K562 (cell line): ENCODE data around the gene WWOX. TPM values are rescaled to one million over a fixed set of nuclear protein-coding genes. Genes with fewer than 3 reads are reported as not detected.

Experiments
- BRF1 ChIP-seq: IDR thresholded peaks from 3 replicates; pipeline ENCODE4 v1.6.1; 2011; ENCODE audit warnings: borderline replicate concordance, mild to moderate bottlenecking; ENCODE audit not compliant: insufficient read length; ENCODE audit errors: extremely low read depth
- ESRRA ChIP-seq: fragments of 450-650 bp; IDR thresholded peaks from 2 replicates; pipeline ENCODE4 v1.6.1; 2014; ENCODE audit warnings: low read depth, mild to moderate bottlenecking, moderate library complexity, borderline replicate concordance
- FOSL1 ChIP-seq: fragments of 200-800 bp; sonication (Bioruptor generic); conservative IDR thresholded peaks from 2 replicates; pipeline ENCODE4 v1.6.1; 2016; ENCODE audit warnings: missing genetic modification characterization, missing compliant biosample characterization
- GATA2 ChIP-seq: sonication (generic); formaldehyde crosslinking; IDR thresholded peaks from 2 replicates; pipeline ENCODE4 v1.4.0; 2020; ENCODE audit warnings: mild to moderate bottlenecking, missing genetic modification reagents
- MXI1 ChIP-seq: IDR thresholded peaks from 2 replicates; pipeline ENCODE4 v1.6.1; 2011; ENCODE audit warnings: low read depth, mild to moderate bottlenecking, improper control_type of control experiment, low read length
- NFIX ChIP-seq: fragments of 250-450 bp; sonication (Bioruptor Pico); IDR thresholded peaks from 2 replicates; pipeline ENCODE4 v1.4.0; 2020; ENCODE audit warnings: low read depth, mild to moderate bottlenecking, moderate library complexity
- NR1H2 ChIP-seq: sonication (generic); formaldehyde crosslinking; IDR thresholded peaks from 2 replicates; pipeline ENCODE4 v1.4.0; 2020; ENCODE audit warnings: mild to moderate bottlenecking, missing genetic modification reagents
- SLC30A9 ChIP-seq: fragments of 250-450 bp; sonication (Bioruptor Pico); IDR thresholded peaks from 2 replicates; pipeline ENCODE4 v1.8.0; 2022; ENCODE audit warnings: mild to moderate bottlenecking, moderate library complexity
- SMARCA4 ChIP-seq: fragments of 450-650 bp; IDR thresholded peaks from 2 replicates; pipeline ENCODE4 v1.6.1; 2016
- ZNF165 ChIP-seq: fragments of 250-450 bp; sonication (Bioruptor Pico); IDR thresholded peaks from 2 replicates; pipeline ENCODE4 v1.4.0; 2020; ENCODE audit warnings: borderline replicate concordance
- polyA plus RNA-seq, 8 experiments: library from polyadenylated mRNA; depleted of rRNA in 4 of 8; stranded (reverse) in 5 of 8; unstranded in 3 of 8; fragments of >200 nt; fragmentation: Nextera tagmentation in 2 of 8; fragmentation: Illumina TruSeq in 1 of 8; extraction: Ambion mirVana in 2 of 8; extraction: Trizol in 1 of 8; gene quantifications; 2 replicates each; pipeline versions ENCODE4 v1.2.1 to v1.2.3, GENCODE V29; 2011 to 2014; ENCODE audit warnings: inconsistent platforms in 1 of 8, missing spikeins in 1 of 8
- total RNA-seq, 7 experiments: library from RNA; depleted of rRNA in 6 of 7; stranded (reverse); fragments of >200 nt in 6 of 7; fragmentation: Illumina TruSeq in 2 of 7; extraction: Trizol in 2 of 7; gene quantifications; 2 replicates each; pipeline versions ENCODE4 v1.2.1 to v1.2.3, GENCODE V29; 2011 to 2021; ENCODE audit warnings: low replicate concordance in 1 of 7
- TF ChIP-seq, protein P1 (sequence below): sonication (generic); formaldehyde crosslinking; IDR thresholded peaks from 2 replicates; pipeline ENCODE4 v1.8.0; 2022; ENCODE audit warnings: missing genetic modification reagents, mild to moderate bottlenecking, borderline replicate concordance
- TF ChIP-seq, protein P2 (sequence below): sonication (generic); formaldehyde crosslinking; IDR thresholded peaks from 2 replicates; pipeline ENCODE4 v1.8.0; 2022; ENCODE audit warnings: mild to moderate bottlenecking, low read depth, missing genetic modification reagents

Gene WWOX
- total and polyA plus RNA-seq, 9 of the 15 experiments (the other 6 are each of a cell fraction or from before 2014, with no cell fraction given) = 1.6 to 22.7 (median 8.1) TPM

- TF ChIP-seq ESRRA (no peak), SLC30A9 (no peak), NR1H2 (CRISPR knock-in tag) (no peak), GATA2 (CRISPR knock-in tag) (no peak), SMARCA4 (no peak), MXI1 (no peak), BRF1 (no peak), NFIX (CRISPR knock-in tag) (no peak), ZNF165 (CRISPR knock-in tag) (no peak), FOSL1 (no peak)
- TF ChIP-seq, protein P1, sequence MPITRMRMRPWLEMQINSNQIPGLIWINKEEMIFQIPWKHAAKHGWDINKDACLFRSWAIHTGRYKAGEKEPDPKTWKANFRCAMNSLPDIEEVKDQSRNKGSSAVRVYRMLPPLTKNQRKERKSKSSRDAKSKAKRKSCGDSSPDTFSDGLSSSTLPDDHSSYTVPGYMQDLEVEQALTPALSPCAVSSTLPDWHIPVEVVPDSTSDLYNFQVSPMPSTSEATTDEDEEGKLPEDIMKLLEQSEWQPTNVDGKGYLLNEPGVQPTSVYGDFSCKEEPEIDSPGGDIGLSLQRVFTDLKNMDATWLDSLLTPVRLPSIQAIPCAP (CRISPR knock-in tag) = no peak
- TF ChIP-seq, protein P2, sequence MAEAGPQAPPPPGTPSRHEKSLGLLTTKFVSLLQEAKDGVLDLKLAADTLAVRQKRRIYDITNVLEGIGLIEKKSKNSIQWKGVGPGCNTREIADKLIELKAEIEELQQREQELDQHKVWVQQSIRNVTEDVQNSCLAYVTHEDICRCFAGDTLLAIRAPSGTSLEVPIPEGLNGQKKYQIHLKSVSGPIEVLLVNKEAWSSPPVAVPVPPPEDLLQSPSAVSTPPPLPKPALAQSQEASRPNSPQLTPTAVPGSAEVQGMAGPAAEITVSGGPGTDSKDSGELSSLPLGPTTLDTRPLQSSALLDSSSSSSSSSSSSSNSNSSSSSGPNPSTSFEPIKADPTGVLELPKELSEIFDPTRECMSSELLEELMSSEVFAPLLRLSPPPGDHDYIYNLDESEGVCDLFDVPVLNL = no peak
Observed at GRCh38 chr16:78642621-78643285, 543.3 kb downstream of the WWOX start (continued).
